Measurements from ENCODE around the gene IKZF1. TPM values are rescaled to one million over a fixed set of nuclear protein-coding genes. Genes with fewer than 3 reads are reported as not detected.

The IKZF1 gene
- total and polyA plus RNA-seq, 12 donors: 0.98 to 31.5 (median 9.4) TPM

DNA sequence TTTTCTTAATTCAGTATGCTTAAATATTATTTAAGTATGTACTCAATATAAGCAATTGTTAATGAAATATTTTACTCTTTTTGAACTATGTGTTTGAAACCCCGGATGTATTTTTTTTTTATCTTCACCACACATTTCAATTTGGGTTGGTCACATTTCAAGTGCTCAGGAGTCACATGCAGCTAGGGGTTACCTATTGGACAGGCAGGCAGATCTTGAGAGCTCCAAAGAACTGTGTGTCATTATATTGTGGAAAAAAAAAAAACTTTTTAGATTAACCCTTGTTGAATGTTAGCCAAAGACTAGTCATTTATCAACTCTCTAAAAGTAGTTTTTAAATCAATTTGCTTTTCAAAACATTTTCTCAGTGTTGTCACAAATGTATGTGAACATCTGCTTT, 37.2 kb downstream of the IKZF1 start:
- intact Hi-C loops (cut with DNase I): no loop called here
- no peaks in the 10 kb centered on the region for H3K36me3 ChIP-seq (replicated peaks in 1 of 2)
- WGBS, 4 donors: 41 to 70% (median 52%) methylated on average over 1 of the region's 1 CpG
- no peak overlapping the region for H3K27ac ChIP-seq
- DNase-seq: no peak
- TF ChIP-seq POLR2A (IDR thresholded peaks at IDR 0.05): no peak
- TF ChIP-seq, protein P1, sequence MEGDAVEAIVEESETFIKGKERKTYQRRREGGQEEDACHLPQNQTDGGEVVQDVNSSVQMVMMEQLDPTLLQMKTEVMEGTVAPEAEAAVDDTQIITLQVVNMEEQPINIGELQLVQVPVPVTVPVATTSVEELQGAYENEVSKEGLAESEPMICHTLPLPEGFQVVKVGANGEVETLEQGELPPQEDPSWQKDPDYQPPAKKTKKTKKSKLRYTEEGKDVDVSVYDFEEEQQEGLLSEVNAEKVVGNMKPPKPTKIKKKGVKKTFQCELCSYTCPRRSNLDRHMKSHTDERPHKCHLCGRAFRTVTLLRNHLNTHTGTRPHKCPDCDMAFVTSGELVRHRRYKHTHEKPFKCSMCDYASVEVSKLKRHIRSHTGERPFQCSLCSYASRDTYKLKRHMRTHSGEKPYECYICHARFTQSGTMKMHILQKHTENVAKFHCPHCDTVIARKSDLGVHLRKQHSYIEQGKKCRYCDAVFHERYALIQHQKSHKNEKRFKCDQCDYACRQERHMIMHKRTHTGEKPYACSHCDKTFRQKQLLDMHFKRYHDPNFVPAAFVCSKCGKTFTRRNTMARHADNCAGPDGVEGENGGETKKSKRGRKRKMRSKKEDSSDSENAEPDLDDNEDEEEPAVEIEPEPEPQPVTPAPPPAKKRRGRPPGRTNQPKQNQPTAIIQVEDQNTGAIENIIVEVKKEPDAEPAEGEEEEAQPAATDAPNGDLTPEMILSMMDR (IDR thresholded peaks at IDR 0.05): no peak
- H3K27me3 ChIP-seq: no peaks in the 10 kb centered on the region
- H3K4me1 ChIP-seq (replicated peaks in 1 of 2): no peaks in the 10 kb centered on the region
- H3K9me3 ChIP-seq (replicated peaks in 1 of 3): no peaks in the 10 kb centered on the region
- H3K4me3 ChIP-seq: no peak overlapping the region

DNA sequence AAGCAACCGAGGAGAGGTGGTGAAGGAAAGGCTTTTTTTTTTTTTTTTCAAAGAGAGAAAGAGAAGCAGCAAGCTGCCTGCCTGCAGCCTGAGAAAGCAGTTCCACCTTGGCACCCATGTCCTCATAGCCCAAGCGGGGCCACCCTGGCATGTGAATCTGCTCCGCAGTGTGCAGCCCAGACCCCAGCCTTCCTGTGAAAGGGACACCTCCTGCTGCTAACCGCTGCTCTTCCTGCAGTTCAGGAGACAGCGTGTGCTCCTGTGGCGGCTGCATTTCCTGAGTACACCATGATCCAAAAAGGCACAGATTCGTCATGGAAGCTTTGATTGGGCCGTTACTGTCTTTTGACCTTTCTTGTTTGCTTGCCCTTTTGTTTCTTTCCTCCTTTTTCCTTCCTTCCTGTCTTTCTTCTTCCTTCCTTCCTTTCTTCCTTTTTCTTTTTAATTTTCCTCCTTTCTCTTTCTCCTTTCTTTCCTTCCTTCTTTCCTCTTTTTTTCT, 38.1 kb downstream of the IKZF1 start:
- H3K27ac ChIP-seq: no peak overlapping the region
- intact Hi-C loops (cut with DNase I): no loop called here

DNA sequence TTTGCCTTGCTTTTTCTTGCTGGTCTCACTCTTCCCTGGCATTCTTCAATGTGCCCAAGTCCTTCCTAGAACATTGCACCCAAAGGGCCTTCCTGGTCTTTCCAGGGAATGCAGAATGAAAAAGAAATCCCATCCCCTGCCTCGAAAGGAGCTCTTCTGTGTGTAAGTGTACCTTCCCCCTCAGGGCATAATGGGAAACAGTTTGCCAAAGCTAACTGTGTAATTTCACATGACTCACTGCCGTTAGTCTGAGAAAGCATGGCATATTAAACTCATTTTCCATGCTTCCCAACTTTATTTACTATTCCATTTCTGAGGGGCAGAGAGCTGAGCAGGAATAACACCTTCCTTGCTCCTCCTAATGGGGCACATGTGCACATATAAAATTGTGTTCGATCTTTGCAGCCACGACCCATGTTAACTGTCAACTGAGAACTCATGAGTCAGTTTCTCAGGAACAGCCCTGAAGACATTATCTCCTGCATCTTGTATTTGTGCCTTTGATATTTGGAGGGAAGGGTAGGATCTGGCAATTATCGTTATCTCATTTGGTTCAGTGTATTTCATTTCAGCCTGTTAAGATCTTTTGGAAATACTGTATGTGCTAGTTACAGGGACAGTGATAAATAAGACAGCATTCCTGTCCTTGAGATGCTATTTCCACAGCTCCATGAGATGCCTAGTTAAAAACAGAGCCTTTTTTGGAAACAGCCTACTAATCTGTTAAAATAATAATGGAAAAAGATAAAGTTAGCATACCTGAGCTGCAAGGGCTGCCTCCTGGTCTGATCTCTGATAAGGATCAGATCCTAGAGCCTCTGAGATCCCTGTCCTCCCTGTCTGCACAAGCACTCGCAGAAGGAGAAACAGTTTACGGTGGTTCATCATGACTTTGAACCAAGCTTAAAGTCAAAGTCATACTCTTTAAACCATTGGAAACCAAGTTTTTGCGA, 42.3 kb downstream of the IKZF1 start:
- TF ChIP-seq POLR2A (IDR thresholded peaks at IDR 0.05): no peak
- TF ChIP-seq, protein P1 (IDR thresholded peaks at IDR 0.05): no peak
- Histone ChIP-seq H3K9me3 (replicated peaks in 1 of 3) (no peaks in the 10 kb centered on the region), H3K27ac (no peak overlapping the region), H3K36me3 (replicated peaks in 1 of 2) (no peaks in the 10 kb centered on the region), H3K27me3 (no peaks in the 10 kb centered on the region), H3K4me3 (no peak overlapping the region), H3K4me1 (replicated peaks in 1 of 2) (no peaks in the 10 kb centered on the region)
- intact Hi-C loops (cut with DNase I): no loop called here
- DNase-seq: no peak
- WGBS, 4 donors: 67 to 77% (median 70%) methylated on average over 8 of the region's 8 CpGs

More for the DNA sequence above, 38.1 kb downstream of the IKZF1 start:
- H3K4me3 ChIP-seq: no peak overlapping the region
- no peaks in the 10 kb centered on the region for H3K27me3 ChIP-seq
- no peaks in the 10 kb centered on the region for H3K9me3 ChIP-seq (replicated peaks in 1 of 3)
- peak in 3 of 7 donors; percentile 30 to 63 (median 38) for DNase-seq
- no peaks in the 10 kb centered on the region for H3K4me1 ChIP-seq (replicated peaks in 1 of 2)
- no peaks in the 10 kb centered on the region for H3K36me3 ChIP-seq (replicated peaks in 1 of 2)
- TF ChIP-seq POLR2A (IDR thresholded peaks at IDR 0.05): no peak
- TF ChIP-seq, protein P1 (IDR thresholded peaks at IDR 0.05): no peak
- WGBS, 4 donors: 13 to 22% (median 13%) methylated on average over 7 to 8 of the region's 8 CpGs

DNA sequence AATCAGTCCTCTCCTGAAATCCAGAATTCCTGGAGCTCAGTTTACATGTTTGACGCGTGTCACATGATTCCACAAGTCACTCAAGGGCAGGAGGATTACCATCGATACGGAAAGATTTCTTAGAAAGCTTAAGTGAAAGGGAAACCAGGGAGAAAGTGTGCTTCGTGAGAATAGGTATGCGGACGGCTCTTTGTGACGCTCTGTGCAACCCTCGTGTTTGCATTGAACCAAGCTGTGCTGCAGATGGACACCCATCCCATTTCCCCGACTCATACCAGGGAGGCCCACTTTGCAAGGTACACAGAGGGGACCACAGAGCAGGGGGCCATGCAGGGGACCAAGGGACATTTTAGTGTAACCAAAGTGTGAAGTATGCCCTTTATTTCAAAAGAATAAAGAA, 43.2 kb downstream of the IKZF1 start:
- intact Hi-C loops (cut with DNase I): no loop called here
- no peaks in the 10 kb centered on the region for H3K9me3 ChIP-seq (replicated peaks in 1 of 3)
- no peak overlapping the region for H3K4me3 ChIP-seq
- TF ChIP-seq POLR2A (IDR thresholded peaks at IDR 0.05): no peak
- TF ChIP-seq, protein P1 (IDR thresholded peaks at IDR 0.05): no peak
- no peak for DNase-seq
- no peaks in the 10 kb centered on the region for H3K27me3 ChIP-seq
- no peaks in the 10 kb centered on the region for H3K36me3 ChIP-seq (replicated peaks in 1 of 2)
- no peak overlapping the region for H3K27ac ChIP-seq
- no peaks in the 10 kb centered on the region for H3K4me1 ChIP-seq (replicated peaks in 1 of 2)
- 82 to 90% (median 88%) methylated on average over 10 of the region's 10 CpGs for WGBS, 4 donors

All from adrenal gland (tissue), 12 donors.